HepG2 (cell line): ENCODE measurements around the gene DHRS4L2. TPM values are rescaled to one million over a fixed set of nuclear protein-coding genes. Genes with fewer than 3 reads are reported as not detected.

Experiments used
- ATF7-NPFF ChIP-seq: sonication (generic); formaldehyde crosslinking; IDR thresholded peaks from 2 replicates; pipeline ENCODE4 v1.8.1; 2023; ENCODE audit warnings: mild to moderate bottlenecking, low read depth, missing genetic modification reagents, moderate library complexity
- BRF2 ChIP-seq: sonication (generic); formaldehyde crosslinking; IDR thresholded peaks from 2 replicates; pipeline ENCODE4 v1.8.1; 2022; ENCODE audit warnings: mild to moderate bottlenecking, missing genetic modification reagents
- ETV5 ChIP-seq: IDR thresholded peaks from 2 replicates; pipeline ENCODE4 v1.6.1; 2018; ENCODE audit warnings: missing biosample characterization, missing genetic modification reagents, inconsistent platforms, borderline replicate concordance
- HMGXB3 ChIP-seq: sonication (generic); formaldehyde crosslinking; IDR thresholded peaks from 2 replicates; pipeline ENCODE4 v1.4.0; 2020; ENCODE audit warnings: missing genetic modification reagents, borderline replicate concordance
- MED8 ChIP-seq: sonication (generic); formaldehyde crosslinking; IDR thresholded peaks from 2 replicates; pipeline ENCODE4 v1.8.1; 2023; ENCODE audit warnings: mild to moderate bottlenecking, missing genetic modification reagents; ENCODE audit not compliant: insufficient replicate concordance
- NFATC3 ChIP-seq: sonication (generic); formaldehyde crosslinking; IDR thresholded peaks from 2 replicates; pipeline ENCODE4 v1.5.1; 2020; ENCODE audit warnings: mild to moderate bottlenecking, missing genetic modification reagents
- RAD21 ChIP-seq: fragments of 450-650 bp; formaldehyde crosslinking; IDR thresholded peaks from 2 replicates; pipeline ENCODE4 v1.5.0; 2020; ENCODE audit warnings: mild to moderate bottlenecking
- RBM39 ChIP-seq: fragments of 200-400 bp; formaldehyde crosslinking; IDR thresholded peaks from one replicate; pipeline ENCODE4 v1.6.1; 2018; ENCODE audit warnings: antibody characterized with exemption, mild to moderate bottlenecking, low read depth, low read length; ENCODE audit not compliant: poor library complexity, severe bottlenecking
- RERE ChIP-seq: IDR thresholded peaks from 2 replicates; pipeline ENCODE4 v1.6.1; 2016; ENCODE audit warnings: low read depth, missing genetic modification reagents, missing compliant biosample characterization
- ZBTB2 ChIP-seq: sonication (generic); formaldehyde crosslinking; IDR thresholded peaks from 2 replicates; pipeline ENCODE4 v1.8.0; 2022; ENCODE audit warnings: low read depth, missing genetic modification reagents
- ZNF430 ChIP-seq: sonication (generic); formaldehyde crosslinking; IDR thresholded peaks from 2 replicates; pipeline ENCODE4 v1.9.0; 2021; ENCODE audit warnings: mild to moderate bottlenecking, missing genetic modification reagents
- ZNF674 ChIP-seq: sonication (generic); formaldehyde crosslinking; IDR thresholded peaks from 2 replicates; pipeline ENCODE4 v1.5.0; 2020; ENCODE audit warnings: low read depth, mild to moderate bottlenecking, missing genetic modification reagents
- ZNF703 ChIP-seq: sonication (generic); formaldehyde crosslinking; IDR thresholded peaks from 2 replicates; pipeline ENCODE4 v1.5.1; 2020; ENCODE audit warnings: missing genetic modification reagents, mild to moderate bottlenecking, moderate library complexity, borderline replicate concordance
- polyA plus RNA-seq, 8 experiments: library from polyadenylated mRNA; depleted of rRNA in 3 of 8; stranded (reverse) in 7 of 8; unstranded in 1 of 8; fragments of >200 nt; fragmentation: Illumina TruSeq in 4 of 8; extraction: Trizol in 4 of 8; gene quantifications; 2 replicates each; pipeline versions ENCODE4 v1.2.1 to v1.2.3, GENCODE V29; 2011 to 2016; ENCODE audit warnings: low read depth in 4 of 8, missing spikeins in 1 of 8, mixed read lengths in 1 of 8; ENCODE audit not compliant: insufficient read depth in 1 of 8
- total RNA-seq, 5 experiments: library from RNA; depleted of rRNA; stranded (reverse); fragments of >200 nt; fragmentation: Illumina TruSeq; extraction: Trizol; gene quantifications; 2 replicates each; pipeline ENCODE4 v1.2.3, GENCODE V29; 2016; ENCODE audit warnings: low read depth in 1 of 5
- TF ChIP-seq, protein P1 (sequence below): IDR thresholded peaks from 2 replicates; pipeline ENCODE4 v1.6.1; 2018; ENCODE audit warnings: missing genetic modification reagents

Gene DHRS4L2
- total and polyA plus RNA-seq, 2 of the 13 experiments (the other 11 are each of a cell fraction or from before 2014, with no cell fraction given), result 24.7 to 38.2 TPM

DNA sequence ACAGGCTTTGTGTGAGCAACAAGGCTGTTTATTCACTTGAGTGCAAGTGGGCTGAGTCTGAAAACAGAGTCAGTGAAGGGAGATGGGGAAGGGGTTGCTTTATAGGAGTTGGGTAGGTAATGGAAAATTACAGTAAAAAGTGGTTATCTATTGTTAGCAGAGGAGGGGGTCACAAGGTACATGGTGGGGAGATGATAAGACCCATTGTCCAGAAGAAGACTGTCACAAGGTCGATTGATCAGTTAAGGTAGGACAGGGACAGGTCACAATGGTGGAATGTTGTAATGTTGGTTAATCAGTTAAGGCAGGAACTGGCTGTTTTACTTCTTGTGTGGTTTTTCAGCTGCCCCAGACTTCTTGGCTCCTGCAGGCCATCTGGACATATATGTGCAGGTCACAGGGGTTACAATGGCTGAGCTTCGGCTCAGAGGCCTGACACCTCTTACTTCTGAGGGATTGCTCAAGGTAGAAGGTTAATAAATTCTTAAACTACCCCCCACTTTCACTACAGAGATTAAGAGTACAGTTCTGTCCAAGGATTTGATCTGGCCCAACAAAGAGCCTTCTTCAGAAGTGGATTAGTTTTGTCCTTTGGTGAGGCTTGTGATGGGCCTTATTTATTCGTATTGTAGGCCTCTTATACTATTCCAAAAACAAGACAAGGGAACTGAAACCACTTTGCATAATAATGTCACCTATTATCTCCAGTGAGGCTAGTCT, 49.0 kb upstream of the DHRS4L2 start (continued):
- TF ChIP-seq RERE (CRISPR knock-in tag) (no peak), ATF7-NPFF (CRISPR knock-in tag) (no peak), ZNF430 (CRISPR knock-in tag) (no peak), NFATC3 (CRISPR knock-in tag) (no peak), ZNF703 (CRISPR knock-in tag) (no peak), MED8 (CRISPR knock-in tag) (no peak), ETV5 (CRISPR knock-in tag) (peak; percentile 58; the same call in 1 of the 2 replicates), RAD21 (CRISPR knock-in tag) (no peak), RBM39 (no peak), ZNF674 (CRISPR knock-in tag) (no peak), ZBTB2 (CRISPR knock-in tag) (no peak), BRF2 (CRISPR knock-in tag) (no peak), HMGXB3 (CRISPR knock-in tag) (no peak)
- TF ChIP-seq, protein P1, sequence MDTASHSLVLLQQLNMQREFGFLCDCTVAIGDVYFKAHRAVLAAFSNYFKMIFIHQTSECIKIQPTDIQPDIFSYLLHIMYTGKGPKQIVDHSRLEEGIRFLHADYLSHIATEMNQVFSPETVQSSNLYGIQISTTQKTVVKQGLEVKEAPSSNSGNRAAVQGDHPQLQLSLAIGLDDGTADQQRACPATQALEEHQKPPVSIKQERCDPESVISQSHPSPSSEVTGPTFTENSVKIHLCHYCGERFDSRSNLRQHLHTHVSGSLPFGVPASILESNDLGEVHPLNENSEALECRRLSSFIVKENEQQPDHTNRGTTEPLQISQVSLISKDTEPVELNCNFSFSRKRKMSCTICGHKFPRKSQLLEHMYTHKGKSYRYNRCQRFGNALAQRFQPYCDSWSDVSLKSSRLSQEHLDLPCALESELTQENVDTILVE (CRISPR knock-in tag), result no peak
